Heart left ventricle (tissue), 13 donors: Measurements from ENCODE around the gene AHCYL2.

Experiments used
- CTCF ChIP-seq, 12 donors: fragments of 200-600 bp; sonication (generic) in 4 of 12; IDR thresholded peaks; one replicate each; pipeline versions ENCODE4 v1.5.0 to v1.8.0; 2018 to 2022; ENCODE audit warnings: antibody characterized with exemption in 12 of 12, mild to moderate bottlenecking in 5 of 12
- POLR2A ChIP-seq, 2 donors: fragments of 450-650 bp; IDR thresholded peaks; one replicate each; pipeline ENCODE4 v1.6.1; 2017; ENCODE audit warnings: antibody characterized with exemption in 2 of 2, mild to moderate bottlenecking in 2 of 2, moderate library complexity in 2 of 2
- donor health status: ischemic (EF 13 %, LVEDD 7.1; RV severe dilation, severe dysfunction).
- donor health status: DM: no; HTN: yes; CAD: no.
- donor health status: DM: no; HTN: no; CAD: no.
- donor health status: ischemic (EF 25% LVEDD 6.9; RV normal size, moderate dysfunction).
- donor health status: ischemic (EF 25% LVEDD 5.7; RV mildly dilated, moderate dysfunction).
- donor health status: ischemic (EF 35%, LVEDD 5.7; RV mildly dilated, moderate dysfunction).
- donor health status: nonischemic (EF 11% LVEDD 7.7; RV severe dilation, severe dysfunction).
- donor health status: DM: yes; HTN: yes; CAD: no.
- donor health status: PGD.
- donor health status: ischemic (EF 29% LVEDD 5.4; RV normal size, mild dysfunction).
- donor health status: nonischemic (EF 23%, LVEDD 6.1; RV moderate dilation, normal function).

GRCh38 chr7:129464194-129464593 lies 239.4 kb downstream of the AHCYL2 start:
- TF ChIP-seq CTCF (IDR thresholded peaks at IDR 0.05) = no peak
- TF ChIP-seq POLR2A (IDR thresholded peaks at IDR 0.05) = no peak
